HepG2 (cell line): ENCODE results near the gene ALPL.

Experiments
- CREM ChIP-seq, 2 experiments: sonication (generic) in 1 of 2; formaldehyde crosslinking in 1 of 2; IDR thresholded peaks; 2 replicates each; pipeline versions ENCODE4 v1.4.0 to v1.6.1; 2016 to 2020; ENCODE audit warnings: antibody characterized with exemption in 1 of 2, mild to moderate bottlenecking in 1 of 2, missing genetic modification reagents in 1 of 2
- CTCF ChIP-seq: sonication (generic); formaldehyde crosslinking; IDR thresholded peaks from 2 replicates; pipeline ENCODE4 v1.5.0; 2020; ENCODE audit warnings: mild to moderate bottlenecking, missing genetic modification reagents, moderate library complexity
- RAD21 ChIP-seq: fragments of 450-650 bp; formaldehyde crosslinking; IDR thresholded peaks from 2 replicates; pipeline ENCODE4 v1.5.0; 2020; ENCODE audit warnings: mild to moderate bottlenecking
- SMARCE1 ChIP-seq: fragments of 450-650 bp; IDR thresholded peaks from 2 replicates; pipeline ENCODE4 v1.6.1; 2017; ENCODE audit warnings: borderline replicate concordance
- U2AF2 ChIP-seq: fragments of 200-400 bp; formaldehyde crosslinking; IDR thresholded peaks from 2 replicates; pipeline ENCODE4 v1.6.1; 2017; ENCODE audit warnings: low read depth, mild to moderate bottlenecking, low read length
- ZBTB43 ChIP-seq: sonication (generic); formaldehyde crosslinking; conservative IDR thresholded peaks from 2 replicates; pipeline ENCODE4 v1.4.0; 2020; ENCODE audit warnings: missing genetic modification reagents
- ZNF24 ChIP-seq: fragments of 450-650 bp; IDR thresholded peaks from 2 replicates; pipeline ENCODE4 v1.6.1; 2017; ENCODE audit warnings: antibody characterized with exemption, mild to moderate bottlenecking
- ZNF792 ChIP-seq: IDR thresholded peaks from 2 replicates; pipeline ENCODE4 v1.6.1; 2016

- no peak for TF ChIP-seq CREM (IDR thresholded peaks at IDR 0.05)
- no peak for TF ChIP-seq CREM (CRISPR knock-in tag; IDR thresholded peaks at IDR 0.05)
- no peak for TF ChIP-seq U2AF2
- TF ChIP-seq RAD21 (CRISPR knock-in tag), result no peak
- no peak for TF ChIP-seq CTCF (CRISPR knock-in tag)
- no peak for TF ChIP-seq ZNF24
- no peak for TF ChIP-seq SMARCE1
- no peak for TF ChIP-seq ZNF792 (CRISPR knock-in tag)
- no peak for TF ChIP-seq ZBTB43
Observed at GRCh38 chr1:21585037-21585436, 75.8 kb downstream of the ALPL start.
